Articular chondrocyte of knee joint (primary cell): Measurements from ENCODE around the gene CSNK2B. TPM values are rescaled to one million over a fixed set of nuclear protein-coding genes. Genes with fewer than 3 reads are reported as not detected.

Experiments
- small RNA-seq: library from RNA; depleted of rRNA; stranded (forward); fragments of <200 nt; gene quantifications from one replicate; pipeline ENCODE3, GENCODE V24; 2012
- total RNA-seq: library from RNA; depleted of rRNA; stranded (reverse); fragments of >200 nt; gene quantifications from 2 replicates; pipeline ENCODE4 v1.2.3, GENCODE V29; 2012

CSNK2B gene
- 118 and 149 TPM in 2 replicates for total RNA-seq

GRCh38 chr6:31665501-31666336, at the start of gene CSNK2B:
CSNK2B (plus strand) TSS chr6:31666080; CDS start chr6:31666832, 752 bp downstream.

GRCh38 chr6:31620586-31621319, 45.1 kb upstream of the CSNK2B start, which contains the start of gene PRRC2A:
PRRC2A (plus strand) TSS chr6:31620715; CDS start chr6:31622790, 2,075 bp downstream.

GRCh38 chr6:31655349-31656237, 10.3 kb upstream of the CSNK2B start, which contains the start of gene APOM:
APOM (plus strand) TSS chr6:31655894; CDS start chr6:31655967, 73 bp downstream.

GRCh38 chr6:31660381-31661261, 5.3 kb upstream of the CSNK2B start, which contains the start of gene C6orf47:
C6orf47 (minus strand) TSS chr6:31660778; CDS start chr6:31659947, 831 bp downstream.

GRCh38 chr6:31664790-31665500, 935 bp upstream of the CSNK2B start, which contains the start of gene GPANK1:
GPANK1 (minus strand) TSS chr6:31664997; CDS start chr6:31664478, 519 bp downstream.

GRCh38 chr6:31669676-31670075, 3.8 kb downstream of the CSNK2B start, which contains the start of gene LY6G5B:
LY6G5B (plus strand) TSS chr6:31669976; CDS start chr6:31670951, 975 bp downstream.

GRCh38 chr6:31680226-31681134, 14.6 kb downstream of the CSNK2B start, which contains the start of gene LY6G5C:
LY6G5C (minus strand) TSS chr6:31681067; CDS start chr6:31680373, 694 bp downstream.

GRCh38 chr6:31702819-31703716, 37.2 kb downstream of the CSNK2B start, which contains the start of gene ABHD16A:
ABHD16A (minus strand) TSS chr6:31703324; CDS start chr6:31703281, 43 bp downstream.

GRCh38 chr6:31706599-31706998, 40.7 kb downstream of the CSNK2B start, which contains the start of gene LY6G6F:
LY6G6F (plus strand) TSS chr6:31706866; CDS start chr6:31706907, 41 bp downstream.

GRCh38 chr6:31715022-31715958, 49.4 kb downstream of the CSNK2B start, which contains the start of gene LY6G6D:
LY6G6D (plus strand) TSS chr6:31715348; CDS start chr6:31715356, 8 bp downstream.

Small RNA genes lying within 50 kb of the gene (small RNA-seq; reads per million reads assigned to genes)
- gene LY6G6D (not detected), gene MIR4646 (not detected), gene MIR6832 (0.23 reads per million), gene RF00019 (not detected), gene SNORA38 (43.8 reads per million, percentile 97 among the genes with 10 or more reads in this experiment)

Other genes starting within 250 kb of the CSNK2B start
- 6.5 and 8.6 TPM in 2 replicates for gene MICB, start 167.9 kb upstream of the CSNK2B start, total RNA-seq
- gene MCCD1, start 137.1 kb upstream of the CSNK2B start, total RNA-seq, result not detected in 2 replicates
- 262 and 345 TPM in 2 replicates for gene DDX39B, start 124.1 kb upstream of the CSNK2B start, total RNA-seq
- gene ATP6V1G2, start 119.5 kb upstream of the CSNK2B start, total RNA-seq, result 3.4 and 3.5 TPM in 2 replicates
- 22.9 and 26.5 TPM in 2 replicates for gene NFKBIL1, start 118.5 kb upstream of the CSNK2B start, total RNA-seq
- not detected in 2 replicates for gene LTA, start 93.8 kb upstream of the CSNK2B start, total RNA-seq
- not detected in 2 replicates for gene TNF, start 90.5 kb upstream of the CSNK2B start, total RNA-seq
- not detected in 2 replicates for gene LTB, start 83.7 kb upstream of the CSNK2B start, total RNA-seq
- gene LST1, start 79.8 kb upstream of the CSNK2B start, total RNA-seq, result not detected in 2 replicates
- gene NCR3, start 73.1 kb upstream of the CSNK2B start, total RNA-seq, result not detected in 2 replicates
- not detected in 2 replicates for gene AIF1, start 50.8 kb upstream of the CSNK2B start, total RNA-seq
- gene PRRC2A, start 45.4 kb upstream of the CSNK2B start, total RNA-seq, result 49.4 and 57.4 TPM in 2 replicates
- gene BAG6, start 13.4 kb upstream of the CSNK2B start, total RNA-seq, result 127 and 138 TPM in 2 replicates
- 2.0 and 2.2 TPM in 2 replicates for gene APOM, start 10.2 kb upstream of the CSNK2B start, total RNA-seq
- 15.2 and 19.5 TPM in 2 replicates for gene C6orf47, start 5.3 kb upstream of the CSNK2B start, total RNA-seq
- gene GPANK1, start 1.1 kb upstream of the CSNK2B start, total RNA-seq, result 17.0 and 17.1 TPM in 2 replicates
- gene LY6G5B, start 3.9 kb downstream of the CSNK2B start, total RNA-seq, result 4.2 and 4.8 TPM in 2 replicates
- gene LY6G5C, start 15.0 kb downstream of the CSNK2B start, total RNA-seq, result 0.26 and 0.65 TPM in 2 replicates
- gene ABHD16A, start 37.2 kb downstream of the CSNK2B start, total RNA-seq, result 29.9 and 35.3 TPM in 2 replicates
- not detected in 2 replicates for gene LY6G6F, start 40.8 kb downstream of the CSNK2B start, total RNA-seq
- gene LY6G6D, start 49.3 kb downstream of the CSNK2B start, total RNA-seq, result not detected in 2 replicates
- gene LY6G6C, start 55.7 kb downstream of the CSNK2B start, total RNA-seq, result not detected in 2 replicates
- gene MPIG6B, start 57.3 kb downstream of the CSNK2B start, total RNA-seq, result not detected in 2 replicates
- gene DDAH2, start 63.2 kb downstream of the CSNK2B start, total RNA-seq, result 76.2 and 84.3 TPM in 2 replicates
- gene CLIC1, start 70.5 kb downstream of the CSNK2B start, total RNA-seq, result 597 and 600 TPM in 2 replicates
- gene MSH5, start 73.9 kb downstream of the CSNK2B start, total RNA-seq, result 10.7 and 12.3 TPM in 2 replicates
- gene SAPCD1, start 96.6 kb downstream of the CSNK2B start, total RNA-seq, result 0.54 and 1.4 TPM in 2 replicates
- 1.0 and 1.9 TPM in 2 replicates for gene VWA7, start 111.2 kb downstream of the CSNK2B start, total RNA-seq
- gene VARS1, start 129.7 kb downstream of the CSNK2B start, total RNA-seq, result 38.3 and 45.2 TPM in 2 replicates
- gene LSM2, start 140.9 kb downstream of the CSNK2B start, total RNA-seq, result 28.3 and 32.4 TPM in 2 replicates
- 1.0 and 1.4 TPM in 2 replicates for gene HSPA1L, start 149.2 kb downstream of the CSNK2B start, total RNA-seq
- gene HSPA1A, start 149.5 kb downstream of the CSNK2B start, total RNA-seq, result 91.1 and 137 TPM in 2 replicates
- gene HSPA1B, start 161.7 kb downstream of the CSNK2B start, total RNA-seq, result 123 and 152 TPM in 2 replicates
- 48.6 and 57.6 TPM in 2 replicates for gene NEU1, start 196.7 kb downstream of the CSNK2B start, total RNA-seq
- 0.22 TPM in 1 of 2 replicates, not detected in the other for gene SLC44A4, start 212.9 kb downstream of the CSNK2B start, total RNA-seq
- 41.4 and 51.4 TPM in 2 replicates for gene EHMT2, start 231.6 kb downstream of the CSNK2B start, total RNA-seq
- gene ZBTB12, start 236.0 kb downstream of the CSNK2B start, total RNA-seq, result 1.3 and 1.9 TPM in 2 replicates